Cerebellar nuclear complex (tissue), 1 donor: ENCODE measurements around the gene PCDHGA12.
"Not testable (repeated sequence)": the region's sequence is repeated elsewhere in the genome, so short reads cannot be mapped to it uniquely, and the experiment has no call there.

Experiments
- DNase-seq, 2 experiments: peaks; one replicate each; lab custom pipeline; 2025; lab: John Stamatoyannopoulos, UW

The PCDHGA12 gene

GRCh38 chr5:141430332-141431113, at the start of gene PCDHGA12:
PCDHGA12 (plus strand) TSS chr5:141430507; CDS start chr5:141430760, 253 bp downstream.
- no peak for DNase-seq

- no peak for DNase-seq
Measured at GRCh38 chr5:141382469-141383294, 47.6 kb upstream of the PCDHGA12 start, which contains the start of gene PCDHGA7. PCDHGA7 (plus strand) TSS chr5:141382742; CDS start chr5:141382900, 158 bp downstream.

GRCh38 chr5:141383345-141383744, 47.0 kb upstream of the PCDHGA12 start:
- DNase-seq = no peak

GRCh38 chr5:141384471-141385267, 45.6 kb upstream of the PCDHGA12 start:
- no peak for DNase-seq

- DNase-seq = not testable (repeated sequence)
Measured at GRCh38 chr5:141387557-141388311, 42.6 kb upstream of the PCDHGA12 start, which contains the start of gene PCDHGB4. PCDHGB4 (plus strand) TSS chr5:141387698; CDS start chr5:141387885, 187 bp downstream.

- no peak for DNase-seq
Measured at GRCh38 chr5:141388661-141389060, 41.6 kb upstream of the PCDHGA12 start.

- DNase-seq = no peak
Measured at GRCh38 chr5:141389153-141390042, 40.9 kb upstream of the PCDHGA12 start.

GRCh38 chr5:141392429-141393198, 37.7 kb upstream of the PCDHGA12 start, which contains the start of gene PCDHGA8:
PCDHGA8 (plus strand) TSS chr5:141392633; CDS start chr5:141392814, 181 bp downstream.
- no peak for DNase-seq

GRCh38 chr5:141393267-141393666, 37.0 kb upstream of the PCDHGA12 start:
- no peak for DNase-seq

GRCh38 chr5:141394401-141395187, 35.7 kb upstream of the PCDHGA12 start:
- DNase-seq = not testable (repeated sequence)

- not testable (repeated sequence) for DNase-seq
Measured at GRCh38 chr5:141397756-141398551, 32.4 kb upstream of the PCDHGA12 start, which contains the start of gene PCDHGB5. PCDHGB5 (plus strand) TSS chr5:141397947; CDS start chr5:141398128, 181 bp downstream.

GRCh38 chr5:141398608-141399007, 31.7 kb upstream of the PCDHGA12 start:
- DNase-seq = no peak

- no peak for DNase-seq
Measured at GRCh38 chr5:141399555-141400258, 30.6 kb upstream of the PCDHGA12 start.

- DNase-seq = no peak
Measured at GRCh38 chr5:141402553-141403243, 27.6 kb upstream of the PCDHGA12 start, which contains the start of gene PCDHGA9. PCDHGA9 (plus strand) TSS chr5:141402778; CDS start chr5:141402953, 175 bp downstream.

GRCh38 chr5:141403387-141403786, 26.9 kb upstream of the PCDHGA12 start:
- DNase-seq = no peak
